GM19025 (cell line): ENCODE measurements around the gene ZMAT3.
"Not testable (repeated sequence)": the region's sequence is repeated elsewhere in the genome, so short reads cannot be mapped to it uniquely, and the experiment has no call there.

ENCODE experiments used
- ATAC-seq: cut with Tn5 transposase; IDR thresholded peaks from one replicate; pipeline ENCODE4 v1.9.1; 2021; ENCODE audit warnings: mild to moderate bottlenecking, low read depth, moderate library complexity; ENCODE audit not compliant: unreplicated experiment

Gene ZMAT3

GRCh38 chr3:179069762-179070390 is 1.7 kb downstream of the ZMAT3 start:
- no peak for ATAC-seq

GRCh38 chr3:179068779-179069530 is 2.7 kb downstream of the ZMAT3 start:
- no peak for ATAC-seq

- no peak for ATAC-seq
Measured at GRCh38 chr3:179067839-179068238, 3.8 kb downstream of the ZMAT3 start.

DNA sequence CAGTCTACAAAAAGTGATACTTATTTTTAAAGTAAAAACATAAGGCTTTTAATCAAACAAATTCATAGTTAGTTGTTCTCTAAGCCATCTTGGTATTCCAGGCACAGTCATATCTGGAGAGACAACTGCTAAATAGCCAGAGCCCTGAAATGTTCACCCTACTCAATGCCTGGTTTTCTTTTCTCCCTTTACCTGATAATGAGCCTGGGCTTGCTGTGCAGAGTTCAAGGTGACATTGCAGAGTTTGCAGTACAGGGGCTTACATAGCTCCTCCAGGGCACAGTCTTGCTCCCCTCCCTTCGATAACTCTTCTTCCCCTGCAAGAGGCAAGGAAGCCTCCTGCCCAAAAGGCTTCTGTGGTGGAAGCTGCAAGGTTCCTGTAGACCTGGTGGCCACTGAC is 4.3 kb downstream of the ZMAT3 start:
- no peak for ATAC-seq

- no peak for ATAC-seq
Measured at GRCh38 chr3:179063945-179064560, 7.6 kb downstream of the ZMAT3 start.

DNA sequence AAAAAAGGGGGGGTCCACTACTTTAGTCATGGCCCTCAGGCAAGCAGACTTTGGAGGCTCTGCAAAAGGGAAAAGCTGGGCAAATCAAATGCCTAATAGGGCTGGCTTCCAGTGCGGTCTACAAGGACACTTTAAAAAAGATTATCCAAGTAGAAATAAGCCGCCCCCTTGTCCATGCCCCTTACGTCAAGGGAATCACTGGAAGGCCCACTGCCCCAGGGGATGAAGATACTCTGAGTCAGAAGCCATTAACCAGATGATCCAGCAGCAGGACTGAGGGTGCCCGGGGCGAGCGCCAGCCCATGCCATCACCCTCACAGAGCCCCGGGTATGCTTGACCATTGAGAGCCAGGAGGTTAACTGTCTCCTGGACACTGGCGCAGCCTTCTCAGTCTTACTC is 15.3 kb downstream of the ZMAT3 start:
- ATAC-seq: no peak

GRCh38 chr3:179054565-179054964 is 17.0 kb downstream of the ZMAT3 start:
- not testable (repeated sequence) for ATAC-seq

GRCh38 chr3:179046497-179047353 is 24.9 kb downstream of the ZMAT3 start:
- ATAC-seq: peak; percentile 79

GRCh38 chr3:179045719-179046402 is 25.7 kb downstream of the ZMAT3 start:
- peak; percentile 38 for ATAC-seq

- not testable (repeated sequence) for ATAC-seq
Measured at GRCh38 chr3:179038899-179039251, 32.7 kb downstream of the ZMAT3 start.

GRCh38 chr3:179038216-179038898 is 33.3 kb downstream of the ZMAT3 start:
- ATAC-seq: no peak

- ATAC-seq: no peak
Measured at GRCh38 chr3:179037351-179037750, 34.3 kb downstream of the ZMAT3 start.

DNA sequence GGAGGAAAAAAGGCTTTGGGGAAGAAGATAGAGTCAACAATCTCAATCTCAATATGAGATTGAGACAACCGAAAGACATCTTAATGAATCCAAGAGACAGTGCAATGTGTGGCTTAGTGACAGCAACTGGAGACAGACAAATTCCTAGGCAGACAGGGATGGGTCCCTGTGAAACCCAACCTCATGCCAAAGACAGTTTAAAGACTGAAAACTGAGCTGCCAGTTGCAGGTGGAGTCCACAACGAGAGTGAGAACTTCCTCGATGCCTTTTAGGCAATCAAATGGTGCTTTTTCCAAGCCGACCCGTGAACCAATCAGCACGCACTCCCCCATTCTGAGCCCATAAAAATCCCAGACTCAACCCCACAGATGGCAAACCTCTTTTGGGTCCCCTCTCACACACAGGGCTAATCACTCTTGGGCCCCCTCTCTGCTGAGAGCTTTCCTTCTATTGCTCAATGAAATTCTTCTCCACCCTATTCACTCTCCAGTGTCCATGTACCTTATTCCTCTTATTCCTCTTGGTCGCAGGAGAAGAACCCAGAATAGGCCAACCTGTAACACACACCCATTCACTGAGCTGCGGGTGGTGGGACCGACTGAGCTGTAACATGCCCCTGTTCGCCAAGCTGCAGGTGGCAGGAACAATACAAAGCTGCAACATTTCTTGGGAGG is 34.8 kb downstream of the ZMAT3 start:
- ATAC-seq: no peak

GRCh38 chr3:179036226-179036625 is 35.4 kb downstream of the ZMAT3 start:
- no peak for ATAC-seq

- ATAC-seq: no peak
Measured at GRCh38 chr3:179035232-179035631, 36.4 kb downstream of the ZMAT3 start.

GRCh38 chr3:179033304-179033657 is 38.3 kb downstream of the ZMAT3 start:
- not testable (repeated sequence) for ATAC-seq

- ATAC-seq: not testable (repeated sequence)
Measured at GRCh38 chr3:179032454-179033303, 38.9 kb downstream of the ZMAT3 start.

- no peak for ATAC-seq
Measured at GRCh38 chr3:179029096-179029495, 42.5 kb downstream of the ZMAT3 start.
